Neural progenitor cell (in vitro differentiated cells): ENCODE results near the gene RAB1B. TPM values are rescaled to one million over a fixed set of nuclear protein-coding genes. Genes with fewer than 3 reads are reported as not detected.

Experiments used
- DNase-seq: peaks from one replicate; pipeline ENCODE4 v3.0.0-alpha.2; 2016; ENCODE audit warnings: low spot score
- H2AFZ ChIP-seq: fragments of 200-600 bp; sonication (generic); replicated peaks from 2 replicates; pipeline ENCODE4 v1.6.1; 2016; ENCODE audit warnings: antibody characterized with exemption
- H3F3A ChIP-seq: fragments of 200-600 bp; sonication (generic); 2 replicates; pipeline ENCODE4 v1.6.1; 2016; ENCODE audit warnings: antibody characterized with exemption, low read depth
- H3K27ac ChIP-seq: fragments of 200-600 bp; sonication (generic); 2 replicates; pipeline ENCODE4 v1.5.1; 2016; ENCODE audit warnings: mild to moderate bottlenecking
- H3K27me3 ChIP-seq: fragments of 200-600 bp; sonication (generic); 2 replicates; pipeline ENCODE4 v1.6.1; 2016; ENCODE audit warnings: mild to moderate bottlenecking, moderate library complexity
- H3K36me3 ChIP-seq: fragments of 200-600 bp; sonication (generic); 2 replicates; pipeline ENCODE4 v1.5.1; 2016
- H3K4me1 ChIP-seq: fragments of 200-600 bp; sonication (generic); 2 replicates; pipeline ENCODE4 v1.6.1; 2016; ENCODE audit warnings: mixed run types
- H3K4me2 ChIP-seq: fragments of 200-600 bp; sonication (generic); 2 replicates; pipeline ENCODE4 v1.6.1; 2016
- H3K4me3 ChIP-seq: fragments of 200-600 bp; sonication (generic); 2 replicates; pipeline ENCODE4 v1.5.1; 2016
- H3K79me2 ChIP-seq: fragments of 200-600 bp; sonication (generic); 2 replicates; pipeline ENCODE4 v1.6.1; 2016; ENCODE audit warnings: low read depth
- H3K9ac ChIP-seq: fragments of 200-600 bp; sonication (generic); 2 replicates; pipeline ENCODE4 v1.6.1; 2016
- H3K9me3 ChIP-seq: fragments of 200-600 bp; sonication (generic); 2 replicates; pipeline ENCODE4 v1.5.1; 2016; ENCODE audit warnings: low read depth
- H4K20me1 ChIP-seq: fragments of 200-600 bp; sonication (generic); 2 replicates; pipeline ENCODE4 v1.6.1; 2016; ENCODE audit warnings: low read depth
- H3K27ac Mint-ChIP-seq: 3 replicates; pipeline ENCODE4 v1.8.0; 2021; ENCODE audit warnings: mixed read lengths
- H3K27me3 Mint-ChIP-seq: 2 replicates; pipeline ENCODE4 v1.8.0; 2022; ENCODE audit warnings: low read depth, mild to moderate bottlenecking, inconsistent platforms, moderate library complexity, mixed read lengths; ENCODE audit not compliant: insufficient read depth
- H3K36me3 Mint-ChIP-seq: 3 replicates; pipeline ENCODE4 v1.8.0; 2021; ENCODE audit warnings: mixed read lengths
- H3K4me1 Mint-ChIP-seq: 3 replicates; pipeline ENCODE4 v1.8.0; 2021; ENCODE audit warnings: mixed read lengths
- H3K4me3 Mint-ChIP-seq: 3 replicates; pipeline ENCODE4 v1.8.0; 2021; ENCODE audit warnings: mild to moderate bottlenecking, moderate library complexity, mixed read lengths
- H3K9me3 Mint-ChIP-seq: 3 replicates; pipeline ENCODE4 v1.8.0; 2020; ENCODE audit warnings: mixed read lengths
- CTCF ChIP-seq: fragments of 200-600 bp; sonication (generic); IDR thresholded peaks from 2 replicates; pipeline ENCODE4 v1.5.1; 2017; ENCODE audit warnings: antibody characterized with exemption, mild to moderate bottlenecking
- EZH2 ChIP-seq: fragments of 200-600 bp; sonication (generic); IDR thresholded peaks from 2 replicates; pipeline ENCODE4 v1.6.1; 2017; ENCODE audit warnings: antibody characterized with exemption, mild to moderate bottlenecking, moderate library complexity
- EZH2phosphoT487 ChIP-seq: fragments of 200-600 bp; sonication (generic); IDR thresholded peaks from 2 replicates; pipeline ENCODE4 v1.6.1; 2017; ENCODE audit warnings: antibody characterized with exemption
- total RNA-seq: library from RNA; depleted of rRNA; stranded (reverse); fragments of >200 nt; gene quantifications from 2 replicates; pipeline ENCODE4 v1.2.3, GENCODE V29; 2015; ENCODE audit warnings: low replicate concordance

Gene RAB1B
- total RNA-seq, 1 donor from 2014 or later = 54.0 TPM

- H3K4me2 ChIP-seq = no peak overlapping the region
- peaks cover 20% of the 10 kb centered on the region for H3K4me1 Mint-ChIP-seq
- H3K27ac Mint-ChIP-seq = peak overlapping the region; percentile 64
- no peaks in the 10 kb centered on the region for H3K4me1 ChIP-seq
- H3K27me3 Mint-ChIP-seq = peaks cover 3% of the 10 kb centered on the region
- no peaks in the 10 kb centered on the region for H3K9me3 ChIP-seq
- no peak overlapping the region for H3K9ac ChIP-seq
- no peak overlapping the region for H3K4me3 Mint-ChIP-seq
- H3K4me3 ChIP-seq = no peak overlapping the region
- no peaks in the 10 kb centered on the region for H3K9me3 Mint-ChIP-seq
- H3F3A ChIP-seq = no peaks in the 10 kb centered on the region
- no peaks in the 10 kb centered on the region for H3K27me3 ChIP-seq
- no peak overlapping the region for H3K27ac ChIP-seq
- no peaks in the 10 kb centered on the region for H4K20me1 ChIP-seq
- H3K36me3 ChIP-seq = no peaks in the 10 kb centered on the region
- TF ChIP-seq EZH2 (no peak), EZH2phosphoT487 (no peak), CTCF (no peak)
- H3K36me3 Mint-ChIP-seq = peaks cover 26% of the 10 kb centered on the region
- no peak overlapping the region for H2AFZ ChIP-seq
- H3K79me2 ChIP-seq = no peaks in the 10 kb centered on the region
- no peak for DNase-seq
Observed at GRCh38 chr11:66233301-66233700, 35.1 kb upstream of the RAB1B start.

DNA sequence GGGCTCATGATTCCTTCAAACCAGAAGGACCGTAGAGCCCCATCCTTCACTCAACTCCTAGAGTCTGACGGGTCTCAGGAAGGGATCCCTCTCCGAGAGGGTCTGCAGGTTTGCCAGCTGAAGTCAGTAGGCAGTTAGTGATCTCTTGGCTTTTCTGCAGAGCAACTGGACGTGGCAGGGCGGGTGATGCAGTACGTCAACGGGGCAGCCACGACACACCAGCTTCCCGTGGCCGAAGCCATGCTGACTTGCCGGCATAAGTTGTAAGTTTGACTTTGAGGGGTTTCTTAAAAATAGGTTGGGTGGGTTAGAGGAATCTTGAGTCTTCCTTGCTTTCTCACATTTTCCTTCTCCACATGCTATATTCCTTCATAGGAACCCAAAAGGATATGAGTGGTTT is 33.3 kb upstream of the RAB1B start:
- no peak overlapping the region for H3K4me3 Mint-ChIP-seq
- peaks cover 3% of the 10 kb centered on the region for H3K27me3 Mint-ChIP-seq
- no peak overlapping the region for H3K27ac Mint-ChIP-seq
- Histone ChIP-seq H3F3A (no peaks in the 10 kb centered on the region), H3K4me1 (no peaks in the 10 kb centered on the region), H3K36me3 (no peaks in the 10 kb centered on the region), H3K79me2 (no peaks in the 10 kb centered on the region), H3K4me3 (no peak overlapping the region), H3K27me3 (no peaks in the 10 kb centered on the region), H2AFZ (no peak overlapping the region), H3K9ac (no peak overlapping the region), H3K9me3 (no peaks in the 10 kb centered on the region), H3K27ac (no peak overlapping the region), H3K4me2 (no peak overlapping the region), H4K20me1 (no peaks in the 10 kb centered on the region)
- no peak for DNase-seq
- no peaks in the 10 kb centered on the region for H3K9me3 Mint-ChIP-seq
- peaks cover 28% of the 10 kb centered on the region for H3K36me3 Mint-ChIP-seq
- H3K4me1 Mint-ChIP-seq = peaks cover 17% of the 10 kb centered on the region
- TF ChIP-seq EZH2 = no peak
- no peak for TF ChIP-seq CTCF
- no peak for TF ChIP-seq EZH2phosphoT487

DNA sequence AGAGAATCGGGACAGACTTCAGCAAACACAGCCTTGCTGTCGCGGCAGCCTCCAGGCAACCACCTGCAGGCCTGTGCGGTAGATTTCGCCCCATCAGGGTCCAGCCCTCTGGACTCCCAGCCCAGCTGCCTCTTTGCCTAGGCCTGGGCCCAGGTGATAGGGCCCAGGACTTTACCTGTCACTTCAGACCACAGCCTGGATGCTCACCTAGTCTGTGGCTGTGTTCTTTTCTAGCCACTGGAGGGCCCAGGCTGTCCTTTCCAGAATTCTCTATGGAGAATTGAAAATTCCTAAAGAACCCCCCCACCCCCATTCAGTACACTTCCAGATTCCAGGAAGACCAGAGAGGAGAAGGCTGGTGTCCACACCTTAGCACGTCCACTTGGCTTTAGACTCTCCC is 30.6 kb upstream of the RAB1B start:
- no peak overlapping the region for H3K4me3 Mint-ChIP-seq
- H2AFZ ChIP-seq = no peak overlapping the region
- H3K36me3 ChIP-seq = no peaks in the 10 kb centered on the region
- no peaks in the 10 kb centered on the region for H3F3A ChIP-seq
- no peak overlapping the region for H3K27ac ChIP-seq
- no peaks in the 10 kb centered on the region for H3K27me3 ChIP-seq
- H3K4me3 ChIP-seq = no peak overlapping the region
- H3K79me2 ChIP-seq = no peaks in the 10 kb centered on the region
- TF ChIP-seq EZH2phosphoT487 = no peak
- no peak for TF ChIP-seq EZH2
- no peak for TF ChIP-seq CTCF
- no peaks in the 10 kb centered on the region for H3K4me1 ChIP-seq
- peaks cover 28% of the 10 kb centered on the region for H3K36me3 Mint-ChIP-seq
- no peaks in the 10 kb centered on the region for H4K20me1 ChIP-seq
- no peak overlapping the region for H3K4me2 ChIP-seq
- no peaks in the 10 kb centered on the region for H3K9me3 Mint-ChIP-seq
- H3K27me3 Mint-ChIP-seq = peaks cover 5% of the 10 kb centered on the region
- no peak overlapping the region for H3K27ac Mint-ChIP-seq
- H3K9me3 ChIP-seq = no peaks in the 10 kb centered on the region
- no peak overlapping the region for H3K9ac ChIP-seq
- no peak for DNase-seq
- H3K4me1 Mint-ChIP-seq = peaks cover 8% of the 10 kb centered on the region
